ENCODE data around the gene NMBR. TPM values are rescaled to one million over a fixed set of nuclear protein-coding genes. Genes with fewer than 3 reads are reported as not detected.
A peak's percentile ranks its signal among the peaks of the same experiment; 100 is the strongest.

The NMBR gene
- total RNA-seq, 1 donor from 2014 or later: not detected

GRCh38 chr6:142183351-142183750 is 36.4 kb upstream of the NMBR start:
- Mint-ChIP-seq H3K27ac (ENCODE audit: unreplicated experiment) (no peak overlapping the region), H3K4me1 (ENCODE audit: unreplicated experiment) (peaks cover 16% of the 10 kb centered on the region), H3K4me3 (ENCODE audit: unreplicated experiment) (no peak overlapping the region), H3K9me3 (ENCODE audit: unreplicated experiment) (no peaks in the 10 kb centered on the region), H3K27me3 (ENCODE audit: unreplicated experiment) (peaks cover 1% of the 10 kb centered on the region), H3K36me3 (ENCODE audit: low read depth, unreplicated experiment) (no peaks in the 10 kb centered on the region)
- no peak for TF ChIP-seq CTCF (IDR thresholded peaks at IDR 0.05; ENCODE audit: unreplicated experiment)
- DNase-seq (ENCODE audit: low spot score): no peak

GRCh38 chr6:142182004-142182403 is 35.1 kb upstream of the NMBR start:
- DNase-seq (ENCODE audit: low spot score): no peak
- Mint-ChIP-seq H3K4me3 (ENCODE audit: unreplicated experiment) (no peak overlapping the region), H3K36me3 (ENCODE audit: low read depth, unreplicated experiment) (peaks cover 4% of the 10 kb centered on the region), H3K4me1 (ENCODE audit: unreplicated experiment) (peaks cover 16% of the 10 kb centered on the region), H3K27ac (ENCODE audit: unreplicated experiment) (no peak overlapping the region), H3K27me3 (ENCODE audit: unreplicated experiment) (peaks cover 1% of the 10 kb centered on the region), H3K9me3 (ENCODE audit: unreplicated experiment) (no peaks in the 10 kb centered on the region)
- no peak for TF ChIP-seq CTCF (IDR thresholded peaks at IDR 0.05; ENCODE audit: unreplicated experiment)

- H3K9me3 Mint-ChIP-seq (ENCODE audit: unreplicated experiment): no peaks in the 10 kb centered on the region
- no peak for TF ChIP-seq CTCF (IDR thresholded peaks at IDR 0.05; ENCODE audit: unreplicated experiment)
- H3K36me3 Mint-ChIP-seq (ENCODE audit: low read depth, unreplicated experiment): peaks cover 7% of the 10 kb centered on the region
- peak overlapping the region; percentile 1 for H3K27ac Mint-ChIP-seq (ENCODE audit: unreplicated experiment)
- no peak for DNase-seq (ENCODE audit: low spot score)
- no peak overlapping the region for H3K4me3 Mint-ChIP-seq (ENCODE audit: unreplicated experiment)
- H3K4me1 Mint-ChIP-seq (ENCODE audit: unreplicated experiment): no peaks in the 10 kb centered on the region
- no peaks in the 10 kb centered on the region for H3K27me3 Mint-ChIP-seq (ENCODE audit: unreplicated experiment)
These were observed 31.2 kb upstream of the NMBR start for GRCh38 chr6:142178129-142178528.

- no peak for TF ChIP-seq CTCF (IDR thresholded peaks at IDR 0.05; ENCODE audit: unreplicated experiment)
- H3K9me3 Mint-ChIP-seq (ENCODE audit: unreplicated experiment): no peaks in the 10 kb centered on the region
- H3K27me3 Mint-ChIP-seq (ENCODE audit: unreplicated experiment): no peaks in the 10 kb centered on the region
- H3K27ac Mint-ChIP-seq (ENCODE audit: unreplicated experiment): no peak overlapping the region
- DNase-seq (ENCODE audit: low spot score): no peak
- no peaks in the 10 kb centered on the region for H3K4me1 Mint-ChIP-seq (ENCODE audit: unreplicated experiment)
- no peak overlapping the region for H3K4me3 Mint-ChIP-seq (ENCODE audit: unreplicated experiment)
- H3K36me3 Mint-ChIP-seq (ENCODE audit: low read depth, unreplicated experiment): peaks cover 12% of the 10 kb centered on the region
These were observed 27.8 kb upstream of the NMBR start for GRCh38 chr6:142174703-142175102.

- no peak for TF ChIP-seq CTCF (IDR thresholded peaks at IDR 0.05; ENCODE audit: unreplicated experiment)
- no peaks in the 10 kb centered on the region for H3K9me3 Mint-ChIP-seq (ENCODE audit: unreplicated experiment)
- no peak overlapping the region for H3K27ac Mint-ChIP-seq (ENCODE audit: unreplicated experiment)
- no peak overlapping the region for H3K4me3 Mint-ChIP-seq (ENCODE audit: unreplicated experiment)
- no peak for DNase-seq (ENCODE audit: low spot score)
- no peaks in the 10 kb centered on the region for H3K4me1 Mint-ChIP-seq (ENCODE audit: unreplicated experiment)
- peaks cover 12% of the 10 kb centered on the region for H3K36me3 Mint-ChIP-seq (ENCODE audit: low read depth, unreplicated experiment)
- H3K27me3 Mint-ChIP-seq (ENCODE audit: unreplicated experiment): no peaks in the 10 kb centered on the region
These were observed 27.1 kb upstream of the NMBR start for GRCh38 chr6:142173980-142174379.

All from endothelial cell (in vitro differentiated cells).